ENCODE results near the gene RSRC1.

DNA sequence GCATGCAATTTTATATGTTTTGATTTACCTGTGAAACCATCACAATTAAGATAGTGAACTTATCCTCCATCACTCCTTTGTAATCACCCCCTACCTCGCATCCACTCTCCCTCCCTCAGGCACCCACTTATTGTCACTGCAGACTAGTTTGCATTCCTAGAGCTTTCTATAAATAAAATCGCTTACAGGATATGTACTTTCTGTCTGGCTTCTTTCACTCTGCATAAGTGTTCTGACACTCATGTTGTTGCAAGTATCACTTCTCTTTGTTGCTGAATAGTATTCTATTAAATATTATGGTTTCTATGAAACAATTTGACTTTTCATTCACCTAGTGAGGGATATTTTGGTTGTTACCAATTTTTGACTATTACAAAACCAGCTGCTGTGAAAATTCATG lies 139.3 kb downstream of the RSRC1 start:
- TF ChIP-seq, protein P1, sequence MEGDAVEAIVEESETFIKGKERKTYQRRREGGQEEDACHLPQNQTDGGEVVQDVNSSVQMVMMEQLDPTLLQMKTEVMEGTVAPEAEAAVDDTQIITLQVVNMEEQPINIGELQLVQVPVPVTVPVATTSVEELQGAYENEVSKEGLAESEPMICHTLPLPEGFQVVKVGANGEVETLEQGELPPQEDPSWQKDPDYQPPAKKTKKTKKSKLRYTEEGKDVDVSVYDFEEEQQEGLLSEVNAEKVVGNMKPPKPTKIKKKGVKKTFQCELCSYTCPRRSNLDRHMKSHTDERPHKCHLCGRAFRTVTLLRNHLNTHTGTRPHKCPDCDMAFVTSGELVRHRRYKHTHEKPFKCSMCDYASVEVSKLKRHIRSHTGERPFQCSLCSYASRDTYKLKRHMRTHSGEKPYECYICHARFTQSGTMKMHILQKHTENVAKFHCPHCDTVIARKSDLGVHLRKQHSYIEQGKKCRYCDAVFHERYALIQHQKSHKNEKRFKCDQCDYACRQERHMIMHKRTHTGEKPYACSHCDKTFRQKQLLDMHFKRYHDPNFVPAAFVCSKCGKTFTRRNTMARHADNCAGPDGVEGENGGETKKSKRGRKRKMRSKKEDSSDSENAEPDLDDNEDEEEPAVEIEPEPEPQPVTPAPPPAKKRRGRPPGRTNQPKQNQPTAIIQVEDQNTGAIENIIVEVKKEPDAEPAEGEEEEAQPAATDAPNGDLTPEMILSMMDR (IDR thresholded peaks at IDR 0.05 in 8 of 11, conservative IDR thresholded peaks at IDR 0.05 in 3 of 11) = no peak
- TF ChIP-seq POLR2A (IDR thresholded peaks at IDR 0.05) = no peak

Measured in spleen (tissue), 7 donors.